Lower lobe of right lung (tissue), 2 donors: Measurements from ENCODE around the gene ZNF768. TPM values are rescaled to one million over a fixed set of nuclear protein-coding genes. Genes with fewer than 3 reads are reported as not detected.

ENCODE experiments used
- ATAC-seq, 2 donors: fragments of 200-7000 bp; cut with Tn5 transposase; one replicate each; pipeline ENCODE4 v1.9.1; 2020 to 2022; ENCODE audit warnings: mild to moderate bottlenecking in 2 of 2, moderate library complexity in 2 of 2
- DNase-seq: peaks from one replicate; pipeline ENCODE4 v3.0.0-alpha.2; 2020
- H3K27ac ChIP-seq: fragments of 200-600 bp; one replicate; pipeline ENCODE4 v1.8.0; 2022
- H3K27me3 ChIP-seq: fragments of 200-600 bp; one replicate; pipeline ENCODE4 v1.8.0; 2022; ENCODE audit warnings: low read depth
- H3K36me3 ChIP-seq: fragments of 200-600 bp; one replicate; pipeline ENCODE4 v1.8.0; 2022; ENCODE audit warnings: mild to moderate bottlenecking
- H3K4me1 ChIP-seq: fragments of 200-600 bp; one replicate; pipeline ENCODE4 v1.8.0; 2022
- H3K4me3 ChIP-seq: fragments of 200-600 bp; one replicate; pipeline ENCODE4 v1.8.0; 2022; ENCODE audit warnings: mild to moderate bottlenecking
- H3K9me3 ChIP-seq: fragments of 200-600 bp; one replicate; pipeline ENCODE4 v1.8.0; 2022
- CTCF ChIP-seq: fragments of 200-600 bp; IDR thresholded peaks from one replicate; pipeline ENCODE4 v1.8.0; 2022; ENCODE audit warnings: antibody characterized with exemption, mild to moderate bottlenecking
- intact Hi-C: fragments of 100-400 bp; cut with DNase I; formaldehyde crosslinking; loops from one replicate; pipeline ENCODE4 v1.11.0; 2022
- long read RNA-seq: library from polyadenylated mRNA; unstranded; transcript quantifications from one replicate; pipeline ENCODE4 v2.0.0, GENCODE V29; 2021
- total RNA-seq: library from RNA; stranded (reverse); fragmentation: NEBNext Ultra II Directional; extraction: Animal tissue kit (Norgen Biotek cat#: 25700); gene quantifications from one replicate; pipeline ENCODE4 v1.2.1, GENCODE V29; 2021
- donor health status: DM: no; HTN: yes; CAD: no; lungs with severe emphysema.

The ZNF768 gene
- 24.9 TPM for total RNA-seq
- long read RNA-seq, partial matches to known transcripts: 0 of 16 reads
- long read RNA-seq, other reads (novel, unspliced or antisense): 12 of 16 reads

- Histone ChIP-seq H3K36me3 (peaks cover 18% of the 10 kb centered on the region), H3K4me1 (peaks cover 23% of the 10 kb centered on the region), H3K4me3 (peak within 1 kb of the TSS; percentile 88), H3K9me3 (no peaks in the 10 kb centered on the region), H3K27me3 (no peaks in the 10 kb centered on the region), H3K27ac (peak within 1 kb of the TSS; percentile 98)
- intact Hi-C loops: no loop called here
- DNase-seq (peak; percentile 64), ATAC-seq (peak; percentile 57 to 65)
- TF ChIP-seq CTCF: no peak
These were observed at the start of gene ZNF768 for GRCh38 chr16:30526137-30526822. ZNF768 (minus strand) TSS chr16:30526566; CDS start chr16:30526413, 153 bp downstream.

GRCh38 chr16:30574678-30575077 is 48.3 kb upstream of the ZNF768 start:
- no peak for DNase-seq
- intact Hi-C loops: no loop called here
- peaks cover 23% of the 10 kb centered on the region for H3K4me1 ChIP-seq
- peaks cover 8% of the 10 kb centered on the region for H3K36me3 ChIP-seq
- H3K27me3 ChIP-seq: no peaks in the 10 kb centered on the region
- no peak for TF ChIP-seq CTCF
- no peaks in the 10 kb centered on the region for H3K9me3 ChIP-seq
- no peak for ATAC-seq
- no peak overlapping the region for H3K27ac ChIP-seq
- H3K4me3 ChIP-seq: no peak overlapping the region

- peak; percentile 95 for DNase-seq
- Histone ChIP-seq H3K9me3 (no peaks in the 10 kb centered on the region), H3K27ac (peak within 1 kb of the TSS; percentile 98), H3K4me1 (peaks cover 27% of the 10 kb centered on the region), H3K27me3 (no peaks in the 10 kb centered on the region), H3K36me3 (no peaks in the 10 kb centered on the region), H3K4me3 (peak within 1 kb of the TSS; percentile 89)
- ATAC-seq: peak; percentile 94 to 96
- intact Hi-C loops: no loop called here
- no peak for TF ChIP-seq CTCF
These were observed 45.3 kb upstream of the ZNF768 start, which contains the start of gene ZNF688 for GRCh38 chr16:30571445-30572322. ZNF688 (minus strand) TSS chr16:30571714; CDS start chr16:30571629, 85 bp downstream.

GRCh38 chr16:30570636-30571444 is 44.5 kb upstream of the ZNF768 start:
- peaks cover 27% of the 10 kb centered on the region for H3K4me1 ChIP-seq
- DNase-seq: peak; percentile 53
- intact Hi-C loops: no loop called here
- TF ChIP-seq CTCF: no peak
- peak; percentile 1 to 31 for ATAC-seq
- H3K27ac ChIP-seq: peak overlapping the region; percentile 98
- peak overlapping the region; percentile 89 for H3K4me3 ChIP-seq
- H3K27me3 ChIP-seq: no peaks in the 10 kb centered on the region
- no peaks in the 10 kb centered on the region for H3K9me3 ChIP-seq
- H3K36me3 ChIP-seq: no peaks in the 10 kb centered on the region
